ENCODE data around the gene FJX1.

The FJX1 gene

GRCh38 chr11:35651263-35651662, 33.0 kb downstream of the FJX1 start:
- TF ChIP-seq CTCF (IDR thresholded peaks at IDR 0.05) = no peak

GRCh38 chr11:35654711-35655110, 36.5 kb downstream of the FJX1 start:
- no peak for TF ChIP-seq CTCF (IDR thresholded peaks at IDR 0.05)

- TF ChIP-seq CTCF (IDR thresholded peaks at IDR 0.05) = no peak
Measured at GRCh38 chr11:35655254-35655653, 37.0 kb downstream of the FJX1 start.

- no peak for TF ChIP-seq CTCF (IDR thresholded peaks at IDR 0.05)
Measured at GRCh38 chr11:35655856-35656255, 37.6 kb downstream of the FJX1 start.

- no peak for TF ChIP-seq CTCF (IDR thresholded peaks at IDR 0.05)
Measured at GRCh38 chr11:35658020-35658948, 40.0 kb downstream of the FJX1 start.

GRCh38 chr11:35661534-35661933, 43.3 kb downstream of the FJX1 start:
- no peak for TF ChIP-seq CTCF (IDR thresholded peaks at IDR 0.05)

GRCh38 chr11:35662061-35662648, 43.9 kb downstream of the FJX1 start:
- TF ChIP-seq CTCF (IDR thresholded peaks at IDR 0.05) = no peak

All from LNCAP (cell line).